ENCODE measurements around the gene SLC22A3.

DNA sequence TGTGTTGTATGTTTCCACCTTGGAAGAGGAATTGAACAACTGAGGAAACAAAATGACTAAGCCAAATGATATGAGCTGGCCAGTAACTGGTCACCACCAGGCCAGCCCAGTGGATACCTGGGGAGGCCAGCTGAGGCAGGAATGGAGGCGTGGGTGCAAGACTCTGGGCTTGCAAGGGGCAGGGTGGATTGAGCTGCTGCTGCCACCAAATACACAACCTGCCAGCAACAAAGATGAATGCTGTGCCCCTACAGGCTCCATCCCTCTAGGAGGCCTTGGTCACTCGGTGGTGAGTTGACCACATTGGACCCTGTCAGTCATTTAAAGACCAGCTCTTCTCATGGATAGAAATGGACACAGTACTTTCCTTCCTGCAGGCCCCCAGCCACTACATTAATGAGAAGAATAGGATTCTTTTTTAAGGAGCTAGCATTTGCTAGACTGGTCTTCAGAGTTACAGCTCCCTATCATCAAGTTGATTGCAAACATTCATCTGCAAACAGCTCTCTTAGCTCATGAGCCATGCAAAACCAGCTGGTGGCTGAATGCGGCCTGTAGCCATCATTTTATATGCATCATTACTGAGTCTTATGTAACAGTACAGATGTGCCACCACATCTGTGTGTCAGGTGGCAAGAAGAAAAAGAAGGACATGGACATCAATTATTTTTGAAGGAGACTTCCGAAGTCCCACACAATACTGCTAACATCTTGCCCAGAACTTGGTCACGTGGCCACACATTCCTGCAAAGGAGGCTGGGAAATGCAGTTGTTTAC is 26.3 kb upstream of the SLC22A3 start:
- TF ChIP-seq POLR2AphosphoS5 (IDR thresholded peaks at IDR 0.05; ENCODE audit: low read depth, low read length) (no peak), POU2F2 (IDR thresholded peaks at IDR 0.05; ENCODE audit: low read depth, low read length) (no peak)

All from GM12891 (cell line).